GM18873 (cell line): ENCODE data around the gene PTPN13.

Experiments
- ATAC-seq: cut with Tn5 transposase; IDR thresholded peaks from one replicate; pipeline ENCODE4 v1.9.1; 2021; ENCODE audit warnings: mild to moderate bottlenecking, moderate library complexity, moderate number of reproducible peaks; ENCODE audit not compliant: unreplicated experiment, low FRiP score

The PTPN13 gene

GRCh38 chr4:86791126-86791525 is 197.0 kb downstream of the PTPN13 start:
- no peak for ATAC-seq

GRCh38 chr4:86809809-86810208 is 215.7 kb downstream of the PTPN13 start:
- no peak for ATAC-seq

- no peak for ATAC-seq
Observed at GRCh38 chr4:86810847-86811246, 216.7 kb downstream of the PTPN13 start.

- ATAC-seq = no peak
Observed at GRCh38 chr4:86815653-86816052, 221.5 kb downstream of the PTPN13 start.

GRCh38 chr4:86816501-86817273 is 222.6 kb downstream of the PTPN13 start:
- no peak for ATAC-seq

- ATAC-seq = no peak
Observed at GRCh38 chr4:86818211-86818610, 224.1 kb downstream of the PTPN13 start.

- no peak for ATAC-seq
Observed at GRCh38 chr4:86818841-86819240, 224.7 kb downstream of the PTPN13 start.

- no peak for ATAC-seq
Observed at GRCh38 chr4:86819561-86819960, 225.4 kb downstream of the PTPN13 start.

GRCh38 chr4:86821151-86821550 is 227.0 kb downstream of the PTPN13 start:
- no peak for ATAC-seq

GRCh38 chr4:86822136-86822535 is 228.0 kb downstream of the PTPN13 start:
- ATAC-seq = no peak

GRCh38 chr4:86825511-86825910 is 231.4 kb downstream of the PTPN13 start:
- no peak for ATAC-seq

GRCh38 chr4:86831262-86832130 is 237.4 kb downstream of the PTPN13 start:
- ATAC-seq = no peak

GRCh38 chr4:86833615-86834014 is 239.5 kb downstream of the PTPN13 start:
- ATAC-seq = no peak

- no peak for ATAC-seq
Observed at GRCh38 chr4:86834901-86835300, 240.8 kb downstream of the PTPN13 start.

- ATAC-seq = no peak
Observed at GRCh38 chr4:86835677-86836076, 241.6 kb downstream of the PTPN13 start.

GRCh38 chr4:86837691-86838503 is 243.8 kb downstream of the PTPN13 start:
- no peak for ATAC-seq

GRCh38 chr4:86840858-86841257 is 246.7 kb downstream of the PTPN13 start:
- ATAC-seq = no peak

GRCh38 chr4:86841309-86841708 is 247.2 kb downstream of the PTPN13 start:
- no peak for ATAC-seq

GRCh38 chr4:86845593-86845992 is 251.5 kb downstream of the PTPN13 start:
- ATAC-seq = no peak

GRCh38 chr4:86846921-86847320 is 252.8 kb downstream of the PTPN13 start:
- ATAC-seq = no peak

GRCh38 chr4:86847571-86847970 is 253.5 kb downstream of the PTPN13 start:
- no peak for ATAC-seq
